Measurements from ENCODE around the gene MRGPRF.
A peak's percentile ranks its signal among the peaks of the same experiment; 100 is the strongest.

The MRGPRF gene

DNA sequence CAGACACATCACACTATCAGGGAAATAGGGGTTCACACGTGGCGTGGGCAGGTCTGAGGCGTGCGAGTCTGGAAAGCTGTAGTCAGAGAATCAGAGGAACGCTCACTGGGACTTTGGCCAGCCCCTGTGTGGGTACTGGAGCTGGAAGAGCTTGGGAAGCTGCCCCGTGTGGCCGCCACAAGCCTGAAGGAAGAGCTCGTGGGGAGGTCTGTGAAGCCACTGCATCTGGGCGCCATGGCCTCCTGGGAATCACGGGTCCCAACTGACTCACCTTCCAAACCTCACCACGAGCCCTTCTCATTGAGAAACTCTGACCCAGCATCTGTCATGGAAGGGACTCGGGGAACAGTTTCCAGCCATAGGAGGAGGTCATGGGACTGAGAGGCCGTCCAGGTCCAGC lies 5.9 kb upstream of the MRGPRF start:
- DNase-seq = no peak

DNA sequence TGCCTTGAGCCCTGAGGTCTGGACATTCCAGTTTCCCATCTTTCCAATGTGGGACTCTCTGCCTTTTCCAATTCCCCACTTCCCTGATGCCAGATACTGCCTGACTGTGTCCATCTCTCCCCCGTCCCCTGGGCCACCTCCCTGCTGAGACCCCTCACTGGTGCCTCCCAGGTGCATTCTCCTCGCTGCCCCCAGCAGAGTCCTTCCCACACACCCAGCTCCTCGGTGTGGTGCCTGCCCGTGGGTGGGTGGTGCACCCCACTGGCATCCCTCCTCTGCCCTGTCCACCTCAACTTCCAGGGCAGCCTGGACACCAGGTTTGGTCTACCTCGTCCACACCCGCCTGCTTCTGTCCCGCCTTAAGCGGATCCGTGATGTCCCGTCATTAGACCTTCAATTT lies 4.9 kb upstream of the MRGPRF start:
- DNase-seq = no peak

DNA sequence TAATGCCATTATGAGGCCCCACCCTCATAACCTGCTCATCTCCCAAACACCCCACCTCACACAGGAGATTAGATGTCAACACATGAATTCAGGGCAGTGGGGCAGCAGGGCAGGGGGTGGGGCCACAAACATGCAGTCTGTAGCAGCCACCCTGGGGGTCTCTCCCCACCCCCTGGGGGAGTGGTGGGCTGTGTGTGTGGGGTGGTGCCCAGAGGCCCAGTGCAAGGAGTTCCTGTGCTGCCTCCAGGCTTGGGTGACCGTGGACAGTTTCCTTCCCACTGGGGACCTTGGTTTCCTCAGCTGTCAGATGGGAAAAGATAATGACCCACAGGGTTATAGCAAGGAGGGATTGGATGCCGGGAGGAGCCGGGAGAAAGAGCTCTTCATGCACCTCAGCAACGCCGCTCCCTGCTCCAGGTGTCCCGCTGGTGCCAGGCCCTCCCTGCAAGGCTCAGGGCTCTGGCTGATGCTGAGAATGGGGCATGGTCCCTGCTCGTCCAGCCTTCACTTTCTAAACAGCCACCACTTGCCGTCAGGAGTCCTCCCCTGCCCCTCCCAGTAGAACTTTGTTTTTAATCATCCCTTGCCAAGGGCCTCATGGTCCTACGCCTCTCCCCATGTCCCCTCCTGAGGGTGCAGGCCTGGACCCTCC lies 2.0 kb upstream of the MRGPRF start:
- no peak for DNase-seq

DNA sequence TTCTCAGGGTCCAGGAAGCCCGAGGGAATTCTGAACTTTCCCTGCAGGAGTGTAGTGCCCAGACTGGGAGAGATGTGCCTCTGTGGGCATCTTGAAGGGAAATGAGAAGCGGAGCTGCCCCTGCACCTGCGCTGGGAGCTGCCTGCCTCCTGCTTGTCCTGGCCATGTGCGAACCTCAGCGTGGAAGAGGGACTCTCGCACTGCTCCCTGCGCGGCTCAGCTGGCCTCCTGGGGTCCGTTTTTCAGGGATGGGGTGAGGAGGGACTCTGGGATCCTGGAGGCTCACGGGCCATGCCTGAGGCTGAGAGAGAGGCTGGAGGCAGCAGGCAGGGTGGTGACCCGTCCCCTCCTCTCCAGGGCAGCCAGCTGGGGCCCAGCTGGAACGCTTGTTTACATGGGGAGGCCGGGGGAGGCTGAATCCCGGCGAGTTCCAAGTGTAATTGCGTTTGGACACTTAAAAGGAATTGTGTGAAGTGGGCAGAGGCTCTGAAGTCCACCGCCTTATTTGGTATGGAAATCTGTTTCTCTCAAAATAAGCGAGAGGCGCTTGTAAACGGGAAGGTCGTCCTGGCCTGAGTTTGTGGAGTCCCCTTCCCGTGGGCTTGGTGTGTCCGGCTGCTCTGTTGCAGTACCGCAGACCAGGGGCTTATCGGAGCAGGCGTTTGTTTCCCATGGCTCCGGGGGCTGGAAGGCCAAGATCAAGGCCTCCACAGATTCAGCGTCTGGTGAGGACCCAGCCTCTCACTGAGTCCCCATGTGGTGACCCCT lies 1.2 kb upstream of the MRGPRF start:
- no peak for DNase-seq

DNA sequence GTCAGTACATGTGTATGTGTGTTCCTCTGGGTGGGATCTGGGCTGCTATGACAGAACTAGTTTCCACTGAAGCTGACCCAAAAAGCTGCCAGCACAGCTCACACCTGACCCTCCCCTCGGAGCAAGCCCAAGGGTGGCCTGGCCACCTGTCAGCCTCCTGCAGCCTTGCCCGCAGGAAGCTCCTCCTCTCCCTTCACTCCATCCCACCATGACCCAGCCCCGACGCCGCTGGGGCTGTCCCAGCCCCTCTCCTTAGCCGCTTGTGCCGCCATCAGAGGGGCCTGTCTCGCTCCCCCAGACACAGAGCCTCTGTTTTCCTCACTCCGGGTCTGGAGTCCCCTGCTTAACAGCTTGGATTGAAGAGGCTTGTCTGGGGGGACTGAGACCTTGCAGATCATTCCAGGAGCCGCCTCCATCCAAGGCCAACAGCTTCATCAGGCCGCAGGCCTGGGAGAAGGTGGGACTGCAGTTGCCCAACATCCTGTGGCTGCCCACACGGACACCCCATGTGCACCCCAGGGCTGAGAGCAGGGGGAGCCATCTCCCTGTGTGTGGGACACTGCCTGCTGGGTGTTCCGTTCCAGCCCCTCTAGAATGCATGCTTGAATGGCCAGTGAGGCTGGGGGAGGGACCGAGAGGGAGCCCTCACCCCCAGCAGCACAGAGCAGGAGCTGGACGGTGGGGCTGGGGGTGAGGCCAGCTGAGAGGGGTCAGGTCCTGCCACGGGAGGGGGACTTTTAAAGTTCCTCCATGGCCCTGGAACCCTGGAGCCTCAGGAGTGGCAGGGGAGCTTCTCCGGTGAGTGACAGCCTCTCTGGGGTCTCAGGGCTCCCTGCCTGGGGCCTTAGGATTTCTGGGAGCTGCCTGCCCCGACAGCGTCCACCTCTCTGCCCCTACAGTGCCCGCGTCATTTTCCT lies 696 bp downstream of the MRGPRF start:
- no peak for DNase-seq

DNA sequence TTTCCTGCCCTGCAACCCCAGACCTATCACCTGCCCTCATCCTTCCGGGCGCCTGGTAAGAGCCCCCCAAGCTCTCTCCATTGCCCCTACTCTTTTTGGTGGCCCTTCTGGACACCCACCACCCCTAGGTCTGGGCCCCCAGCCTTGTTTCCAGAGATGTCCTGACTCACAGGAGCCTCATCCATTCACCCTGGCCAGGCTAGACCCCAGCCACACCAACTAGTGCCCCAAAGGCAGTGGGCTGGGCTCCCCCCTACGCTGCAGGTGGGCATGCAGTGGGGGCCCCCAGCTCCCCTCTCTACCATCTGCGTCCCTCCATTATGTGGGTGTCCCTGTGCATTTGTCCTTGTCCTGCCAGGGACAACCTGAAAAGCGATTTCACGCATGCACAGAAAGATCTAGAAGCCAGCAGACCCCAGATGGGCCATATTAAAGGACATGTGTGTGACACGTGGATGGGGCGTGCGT lies 1.4 kb downstream of the MRGPRF start:
- DNase-seq = no peak

DNA sequence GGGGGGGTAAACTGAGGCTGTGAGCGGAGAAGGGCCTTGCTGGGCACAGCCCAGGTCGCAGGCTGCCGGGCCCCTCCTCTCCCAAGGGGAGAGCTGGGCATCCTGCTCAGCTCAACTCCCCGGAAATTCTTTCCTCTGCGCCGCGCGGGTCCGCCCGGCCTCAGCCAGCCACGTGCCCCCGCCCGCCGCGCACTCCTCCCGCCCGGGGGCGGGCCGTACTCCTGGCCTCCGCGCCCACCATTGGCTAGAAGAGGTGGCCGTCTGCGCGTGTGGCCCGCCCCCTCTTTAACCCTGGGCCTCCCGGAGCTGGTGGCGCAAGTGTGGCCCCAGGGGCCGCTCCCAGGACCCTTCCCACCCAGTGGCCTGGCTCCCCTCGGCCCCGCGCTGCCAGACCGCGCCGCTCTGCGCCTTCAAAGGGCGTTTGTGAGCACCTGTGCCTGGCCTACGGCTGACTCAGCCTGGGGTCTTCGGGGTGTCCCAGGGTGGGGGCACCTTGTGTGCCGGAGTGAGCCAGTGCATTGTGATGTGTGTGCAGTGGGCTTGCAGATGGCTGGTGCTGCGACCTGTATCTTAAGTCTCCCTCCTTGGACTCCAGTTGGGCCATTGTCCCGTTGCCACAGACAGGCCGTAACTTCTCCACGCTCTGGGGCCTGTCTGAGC lies 2.0 kb downstream of the MRGPRF start:
- DNase-seq = peak; percentile 5

DNA sequence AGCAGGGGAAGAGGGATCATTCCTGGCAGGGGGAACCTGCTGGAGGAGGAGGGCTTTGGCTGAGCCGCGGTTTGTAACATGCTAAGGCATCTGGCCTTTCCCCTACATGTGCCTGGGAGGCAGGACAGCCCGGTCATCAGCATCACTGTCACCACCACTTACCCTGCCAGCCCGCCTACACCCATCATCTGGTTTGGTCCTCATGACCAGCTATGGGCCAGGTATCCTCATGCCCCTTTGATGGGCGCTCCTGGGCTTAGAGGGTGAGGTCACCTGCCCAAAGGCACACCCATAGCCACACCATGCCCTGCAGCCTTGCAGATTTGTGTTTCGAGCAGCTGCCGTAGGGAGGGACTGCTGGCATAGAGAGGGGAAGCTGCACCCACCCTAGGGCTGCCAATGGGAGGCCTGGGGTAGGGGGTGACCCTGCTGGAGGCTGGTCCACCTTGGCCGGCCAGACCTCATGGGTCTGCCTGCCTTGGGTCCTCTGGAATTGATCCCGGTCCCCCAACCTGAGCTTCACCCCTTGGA lies 2.6 kb downstream of the MRGPRF start:
- no peak for DNase-seq

DNA sequence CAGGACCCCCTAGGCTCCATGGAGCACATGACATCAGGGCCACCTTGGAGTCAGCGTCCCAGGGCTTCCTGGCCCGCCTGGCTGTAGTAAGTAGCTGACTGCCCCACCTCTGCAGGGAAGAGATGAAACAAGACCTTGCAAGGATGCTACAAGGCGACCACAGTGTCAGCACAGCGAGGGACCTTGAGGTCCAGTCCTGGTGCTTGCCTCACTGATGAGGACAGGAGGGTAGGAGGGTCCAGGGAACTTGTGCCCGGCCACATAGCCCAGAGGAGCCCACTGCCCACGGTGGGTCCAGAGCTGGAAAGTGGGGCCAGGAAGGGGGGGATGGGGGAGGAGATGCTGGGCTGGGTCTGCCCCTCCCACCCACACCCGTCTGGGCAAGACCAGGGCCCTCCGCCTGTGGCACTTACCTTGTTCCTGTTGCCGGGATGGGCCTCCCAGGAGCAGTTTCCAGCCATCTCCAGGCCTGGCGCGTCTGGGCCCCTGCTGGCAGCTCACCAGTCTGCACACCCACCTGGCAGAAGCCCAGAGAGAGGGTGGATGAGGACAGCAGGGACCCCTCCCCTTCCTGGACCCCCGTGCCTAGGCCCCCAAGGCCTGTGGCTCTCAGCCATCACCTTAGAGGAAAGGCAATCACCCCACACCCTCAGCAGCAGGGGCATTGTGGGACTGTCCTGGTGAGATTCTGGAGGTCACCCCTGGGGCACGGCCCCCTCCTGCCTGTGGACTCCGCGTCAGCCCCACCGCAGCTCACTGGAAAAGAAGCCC lies 3.4 kb downstream of the MRGPRF start:
- no peak for DNase-seq

DNA sequence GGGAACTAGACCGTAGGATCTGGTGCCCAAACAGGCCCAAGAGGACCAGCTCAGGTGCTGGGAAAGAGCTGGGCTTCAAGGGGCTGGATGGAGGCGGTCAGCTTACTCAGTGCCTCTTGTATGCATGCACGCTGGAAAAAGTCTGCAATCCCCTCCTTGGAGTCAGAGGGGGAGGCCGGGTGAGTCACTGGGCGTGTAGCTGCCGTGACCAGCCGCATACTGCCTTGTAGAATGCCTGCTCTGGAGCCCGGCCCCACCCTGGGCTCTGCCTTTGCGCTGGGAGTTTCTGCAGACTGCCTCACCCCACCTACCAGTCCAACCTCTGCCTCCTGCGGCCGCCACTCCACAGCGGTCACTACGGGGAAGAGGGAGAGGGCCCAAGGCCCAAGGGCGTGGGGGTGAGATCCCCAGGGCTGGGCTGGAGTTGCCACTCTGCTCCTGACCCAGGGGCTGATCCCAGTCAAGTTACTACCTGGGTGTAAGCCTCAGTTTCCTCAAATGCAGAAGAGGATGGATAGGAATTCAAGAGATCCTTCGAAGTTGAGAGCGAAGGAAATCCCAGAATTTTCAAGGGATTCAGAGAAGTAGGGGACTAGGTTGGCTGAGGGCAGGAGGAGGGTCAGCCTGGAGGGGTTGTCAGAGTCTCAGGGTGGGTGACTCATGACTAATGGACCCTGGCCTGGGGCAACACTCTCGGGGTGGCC lies 4.2 kb downstream of the MRGPRF start:
- DNase-seq = no peak

DNA sequence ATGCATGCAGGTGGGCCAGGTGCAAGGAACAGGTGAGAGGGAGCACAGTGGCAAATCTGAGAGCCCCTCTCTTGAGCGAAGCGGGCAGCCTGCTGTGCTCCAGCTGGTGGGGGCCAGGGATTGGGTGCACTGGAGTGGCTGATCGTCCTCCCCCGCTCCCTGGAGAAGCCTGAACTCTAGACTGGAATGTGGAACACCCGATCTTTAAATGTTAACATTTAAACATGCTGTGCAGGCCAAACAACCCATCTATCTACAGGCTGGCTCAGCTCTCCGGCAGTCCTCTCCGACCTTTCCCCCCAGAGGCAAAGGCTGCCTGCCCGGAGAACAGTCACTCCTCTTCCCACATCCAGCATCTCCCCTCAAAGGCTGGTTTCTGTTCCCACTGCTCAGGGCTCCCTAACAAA lies 5.1 kb downstream of the MRGPRF start:
- no peak for DNase-seq

DNA sequence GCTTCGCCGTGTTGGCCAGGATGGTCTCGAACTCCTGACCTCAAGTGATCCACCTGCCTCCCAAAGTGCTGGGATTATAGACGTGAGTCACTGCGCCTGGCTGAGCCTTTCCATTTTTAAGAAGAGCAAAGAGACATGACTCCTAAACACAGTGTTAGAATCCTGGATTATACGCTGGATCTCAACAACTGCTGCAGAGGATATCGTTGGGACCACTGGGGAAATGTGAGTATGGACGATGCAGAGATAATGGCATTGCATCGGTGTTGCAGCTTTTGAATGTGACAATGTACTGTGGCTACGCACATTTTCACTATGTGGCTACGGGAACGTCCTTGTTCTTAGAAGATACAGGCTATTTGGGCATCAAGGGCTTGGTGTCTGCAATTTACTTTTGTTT lies 6.2 kb downstream of the MRGPRF start:
- DNase-seq = no peak

DNA sequence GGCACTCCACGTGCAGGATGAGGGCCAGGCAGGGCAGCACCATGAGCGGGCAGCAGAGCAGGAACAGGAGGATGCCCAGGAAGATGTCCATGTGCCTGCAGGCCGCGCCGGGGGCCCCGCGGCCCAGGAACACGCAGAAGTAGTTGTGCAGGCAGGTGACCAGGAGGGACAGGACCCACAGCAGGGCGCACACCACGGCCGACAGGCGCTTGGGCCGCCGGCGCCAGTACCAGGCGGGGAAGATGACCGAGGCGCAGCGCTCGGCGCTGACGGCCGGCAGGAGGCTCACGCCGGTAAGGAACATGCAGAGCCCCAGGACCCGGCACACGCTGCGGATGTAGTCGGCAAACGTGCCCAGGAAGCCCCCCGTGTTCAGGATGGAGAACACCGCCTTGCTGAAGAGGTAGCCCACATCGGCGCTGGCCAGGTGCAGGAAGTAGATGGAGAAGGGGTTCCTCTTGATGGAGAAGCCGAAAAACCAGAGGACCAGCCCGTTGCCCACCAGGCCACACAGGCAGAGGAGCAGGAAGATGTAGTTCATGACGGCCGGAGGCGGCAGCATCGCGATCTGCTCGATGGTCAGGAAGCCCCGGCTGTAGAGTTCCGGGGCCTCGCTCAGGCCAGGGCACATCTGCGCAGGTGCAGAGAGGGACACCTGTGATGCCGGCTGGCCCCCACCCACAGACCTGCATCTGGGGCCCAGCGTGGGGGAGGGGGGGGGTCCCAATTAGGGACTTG lies 7.2 kb downstream of the MRGPRF start:
- no peak for DNase-seq

DNA sequence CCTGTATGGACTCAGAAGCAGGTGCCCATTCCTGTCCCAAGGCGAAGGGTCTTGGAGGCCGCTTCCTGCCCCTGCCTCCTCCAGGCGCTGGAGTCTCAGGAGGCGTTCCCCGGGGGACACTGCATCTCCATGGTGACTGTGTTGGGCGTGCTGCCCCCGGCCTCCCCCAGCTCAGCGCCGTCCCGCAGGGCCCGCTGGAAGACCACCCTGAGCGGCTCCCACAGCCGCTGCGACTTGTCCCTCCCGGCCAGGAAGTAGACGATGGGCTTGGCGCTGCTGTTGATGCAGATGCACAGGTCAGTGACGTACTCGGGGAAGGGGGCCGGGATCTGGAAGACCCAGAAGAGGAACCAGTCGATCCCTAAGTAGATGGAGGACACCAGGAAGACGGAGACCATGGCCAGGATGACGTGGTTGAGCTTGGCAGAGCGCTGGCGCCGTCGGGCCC lies 7.8 kb downstream of the MRGPRF start:
- DNase-seq = no peak

DNA sequence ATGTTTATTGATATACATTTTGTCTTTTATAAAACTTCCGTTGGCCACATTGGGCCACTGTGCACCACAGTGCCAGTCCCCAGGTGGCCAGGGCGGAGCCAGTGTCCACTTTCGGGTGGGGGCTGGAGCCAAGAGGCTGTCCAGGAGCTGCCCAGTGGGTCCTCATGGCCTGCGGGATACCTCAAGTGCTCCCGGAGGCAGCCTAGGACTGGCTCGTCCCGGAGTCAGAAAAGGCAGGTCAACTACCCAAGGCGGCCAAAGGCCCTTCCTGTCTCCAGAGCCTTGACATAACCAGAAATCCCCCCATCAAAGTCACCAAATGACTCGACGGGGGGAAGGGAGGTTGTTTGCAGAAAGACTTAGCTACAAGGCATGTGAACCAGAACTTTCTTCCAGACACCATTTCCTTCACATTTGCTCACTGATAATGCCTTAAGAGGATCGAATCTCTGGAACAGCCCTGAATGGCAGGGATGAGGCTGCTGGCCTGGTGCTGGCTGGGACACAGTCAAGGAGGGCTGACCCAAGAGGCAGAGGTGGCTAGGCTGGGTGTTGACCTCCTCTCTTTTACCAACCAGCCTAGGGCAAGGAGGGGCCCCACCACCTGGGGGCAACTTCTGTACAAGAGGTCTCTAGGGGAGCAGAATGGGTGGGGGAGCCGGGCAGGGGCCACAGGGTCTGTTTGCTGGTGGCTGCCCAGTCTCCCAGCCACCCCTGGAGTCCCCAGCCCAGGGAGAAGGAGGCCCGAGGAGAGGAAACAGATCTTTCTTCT lies 8.4 kb downstream of the MRGPRF start:
- DNase-seq = no peak

DNA sequence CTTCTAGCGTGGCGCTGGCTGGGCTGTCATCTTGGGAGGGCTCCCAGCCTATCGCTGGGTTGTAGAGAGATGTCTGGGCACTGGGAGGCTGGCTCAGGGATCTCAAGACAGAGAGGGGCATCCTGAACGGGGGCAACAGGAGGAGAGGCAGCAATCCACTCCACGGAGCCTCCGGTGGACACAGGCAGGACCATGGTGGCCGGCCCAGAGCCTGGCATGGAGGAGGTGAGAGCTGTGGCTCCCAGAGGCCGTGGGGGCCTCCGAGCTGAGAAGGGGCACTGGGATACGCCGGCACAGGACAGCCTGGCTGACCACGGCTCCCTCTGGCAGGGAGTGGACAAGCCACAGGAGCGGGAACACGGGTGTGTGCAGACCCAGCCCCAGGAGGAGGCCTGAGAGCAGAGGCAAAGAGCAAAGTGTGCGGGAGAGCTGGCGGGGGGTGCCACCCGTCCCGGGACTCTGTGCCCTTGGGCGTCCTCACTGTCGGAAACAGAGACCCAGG lies 9.1 kb downstream of the MRGPRF start:
- DNase-seq = no peak

DNA sequence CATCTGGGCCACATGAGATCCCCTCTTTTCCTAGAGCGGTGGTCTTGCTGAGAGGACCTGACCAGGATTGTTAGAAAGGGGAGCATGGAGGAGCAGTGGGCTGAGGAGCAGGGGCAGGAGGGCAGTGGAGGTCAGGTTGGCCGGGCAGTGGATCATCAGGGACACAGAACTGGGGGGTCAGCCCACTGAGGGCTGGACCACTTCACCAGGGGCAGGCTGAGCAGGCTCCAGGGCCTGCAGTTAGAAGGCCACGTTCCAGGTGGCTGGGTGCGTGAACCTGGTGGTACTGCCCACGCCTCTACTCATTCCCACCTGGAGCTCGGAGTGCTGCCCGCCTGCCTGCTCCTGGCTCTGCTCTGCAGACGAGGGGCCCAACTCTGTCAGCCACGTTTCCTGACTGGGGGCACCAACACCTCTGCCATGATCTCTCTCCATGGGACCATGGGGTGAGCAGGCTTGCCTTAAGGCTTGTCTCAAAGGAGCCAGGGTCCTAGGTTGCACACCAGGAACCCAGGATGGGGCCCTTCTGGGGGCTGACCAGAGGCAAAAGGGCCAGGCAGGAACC lies 9.7 kb downstream of the MRGPRF start:
- DNase-seq = no peak

DNA sequence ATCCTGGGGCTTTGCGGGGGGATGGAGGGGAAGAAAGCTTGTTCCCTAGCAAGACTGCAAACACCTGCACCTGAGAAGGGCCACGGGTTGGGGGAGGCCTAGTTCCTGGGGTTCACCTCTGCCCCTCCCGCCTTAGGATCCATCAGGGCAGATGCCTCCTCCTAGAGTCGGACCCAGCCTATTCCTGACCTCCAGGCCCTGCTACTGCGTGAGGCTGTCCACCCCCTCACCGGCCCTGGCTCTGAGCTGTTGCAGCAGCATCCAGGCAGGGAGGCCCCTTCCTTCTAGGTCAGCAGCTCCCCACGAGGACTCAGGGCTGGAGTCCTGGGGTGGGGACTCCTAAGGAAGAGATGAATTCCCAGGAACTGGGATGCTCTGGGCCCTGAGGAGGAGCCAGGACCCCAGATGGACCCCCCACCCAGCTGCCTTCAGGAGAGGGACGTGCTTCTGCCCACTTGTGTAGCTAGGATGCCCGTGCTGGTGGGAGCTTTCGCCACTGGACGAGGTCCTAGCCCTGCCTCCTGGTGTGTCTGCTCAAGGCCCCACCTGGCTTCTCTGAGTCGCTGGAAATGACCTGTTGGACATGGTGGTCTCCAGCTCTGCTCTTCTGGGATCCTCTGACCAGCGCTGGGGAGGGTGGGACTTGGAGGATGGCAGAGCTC lies 10.3 kb downstream of the MRGPRF start:
- DNase-seq = no peak

Data from CD4-positive, alpha-beta T cell treated with Interleukin-17A for 1 hour (primary cell).